GM12878 (cell line): ENCODE data around the gene PTTG2.

Experiments
- CTCF ChIP-seq, 3 experiments: IDR thresholded peaks in 2 of 3; conservative IDR thresholded peaks in 1 of 3; 2 replicates each; pipeline ENCODE4 v1.5.1; 2011; ENCODE audit warnings: low read depth in 3 of 3, low read length in 3 of 3, mild to moderate bottlenecking in 3 of 3, control low read depth in 2 of 3, moderate library complexity in 2 of 3, inconsistent platforms in 1 of 3, mixed read lengths in 1 of 3; ENCODE audit not compliant: control insufficient read depth in 2 of 3, insufficient read depth in 1 of 3; ENCODE audit errors: extremely low read depth in 1 of 3
- EP300 ChIP-seq, 2 experiments: fragments of 150-350 bp in 1 of 2; IDR thresholded peaks; 2 replicates each; pipeline ENCODE4 v1.6.1; 2011 to 2012; ENCODE audit warnings: low read depth in 2 of 2, low read length in 2 of 2, borderline replicate concordance in 1 of 2, improper control_type of control experiment in 1 of 2, inconsistent platforms in 1 of 2; ENCODE audit not compliant: control insufficient read depth in 1 of 2
- FOS ChIP-seq: IDR thresholded peaks from 3 replicates; pipeline ENCODE4 v1.6.1; 2011; ENCODE audit warnings: borderline replicate concordance; ENCODE audit not compliant: insufficient read length; ENCODE audit errors: extremely low read depth
- MTA2 ChIP-seq: fragments of 450-650 bp; IDR thresholded peaks from 2 replicates; pipeline ENCODE4 v1.6.1; 2016; ENCODE audit warnings: low read depth, mild to moderate bottlenecking, moderate library complexity
- NFYB ChIP-seq: IDR thresholded peaks from 2 replicates; pipeline ENCODE4 v1.6.1; 2011; ENCODE audit warnings: low read depth, mild to moderate bottlenecking, low read length, improper control_type of control experiment, moderate library complexity; ENCODE audit not compliant: insufficient read depth
- POLR2A ChIP-seq: IDR thresholded peaks from 2 replicates; pipeline ENCODE4 v1.6.1; 2011; ENCODE audit warnings: low read depth, mild to moderate bottlenecking, low read length
- POLR2AphosphoS5 ChIP-seq: IDR thresholded peaks from 2 replicates; pipeline ENCODE4 v1.6.1; 2011; ENCODE audit warnings: mild to moderate bottlenecking, low read length, inconsistent platforms
- RCOR1 ChIP-seq: conservative IDR thresholded peaks from 2 replicates; pipeline ENCODE4 v1.6.1; 2012; ENCODE audit warnings: low read depth, low read length, improper control_type of control experiment
- SIN3A ChIP-seq: IDR thresholded peaks from 2 replicates; pipeline ENCODE4 v1.6.1; 2012; ENCODE audit warnings: low read depth, low read length, improper control_type of control experiment
- SPI1 ChIP-seq: IDR thresholded peaks from 2 replicates; pipeline ENCODE4 v1.6.1; 2011; ENCODE audit warnings: low read depth, mild to moderate bottlenecking, low read length, moderate library complexity, borderline replicate concordance; ENCODE audit not compliant: insufficient read depth
- TBL1XR1 ChIP-seq: IDR thresholded peaks from 2 replicates; pipeline ENCODE4 v1.6.1; 2012; ENCODE audit warnings: low read depth, low read length, improper control_type of control experiment
- ZNF274 ChIP-seq: IDR thresholded peaks from one replicate; pipeline ENCODE4 v1.8.0; 2011; ENCODE audit not compliant: insufficient read length, insufficient read depth

GRCh38 chr4:37934096-37934495 is 26.1 kb upstream of the PTTG2 start:
- TF ChIP-seq CTCF (IDR thresholded peaks at IDR 0.05 in 2 of 3, conservative IDR thresholded peaks at IDR 0.05 in 1 of 3; ENCODE audit: control insufficient read depth in 2 of 3, extremely low read depth in 1 of 3, insufficient read depth in 1 of 3, low read depth in 3 of 3, low read length in 3 of 3) = no peak
- no peak for TF ChIP-seq RCOR1
- TF ChIP-seq SPI1 = no peak
- no peak for TF ChIP-seq MTA2
- TF ChIP-seq FOS = no peak
- no peak for TF ChIP-seq EP300 (IDR thresholded peaks at IDR 0.05; ENCODE audit: borderline replicate concordance in 1 of 2, control insufficient read depth in 1 of 2, low read depth in 2 of 2, low read length in 2 of 2)
- no peak for TF ChIP-seq TBL1XR1
- no peak for TF ChIP-seq ZNF274
- no peak for TF ChIP-seq SIN3A
- TF ChIP-seq POLR2A = no peak
- no peak for TF ChIP-seq POLR2AphosphoS5
- no peak for TF ChIP-seq NFYB
